Activated CD4-positive, CD25-positive, alpha-beta regulatory T cell treated with anti-CD3 and anti-CD28 coated beads, Interleukin-2, amount 50 U/mL, for 72 hours (primary cell): ENCODE measurements around the gene ZFYVE19.

Source experiments
- DNase-seq: peaks from one replicate; pipeline ENCODE4 v3.0.0; 2021

The ZFYVE19 gene

GRCh38 chr15:40776537-40777141 is 30.2 kb upstream of the ZFYVE19 start:
- DNase-seq = no peak

- peak; percentile 75 for DNase-seq
Measured at GRCh38 chr15:40782609-40783227, 24.2 kb upstream of the ZFYVE19 start.

- DNase-seq = no peak
Measured at GRCh38 chr15:40785164-40785563, 21.7 kb upstream of the ZFYVE19 start.

GRCh38 chr15:40785814-40786213 is 21.1 kb upstream of the ZFYVE19 start:
- no peak for DNase-seq

GRCh38 chr15:40787344-40787841 is 19.5 kb upstream of the ZFYVE19 start:
- DNase-seq = no peak

- DNase-seq = no peak
Measured at GRCh38 chr15:40787991-40788390, 18.9 kb upstream of the ZFYVE19 start.

GRCh38 chr15:40789119-40789518 is 17.8 kb upstream of the ZFYVE19 start:
- no peak for DNase-seq

GRCh38 chr15:40789999-40790398 is 16.9 kb upstream of the ZFYVE19 start:
- DNase-seq = no peak

- no peak for DNase-seq
Measured at GRCh38 chr15:40790718-40791117, 16.2 kb upstream of the ZFYVE19 start.

- DNase-seq = no peak
Measured at GRCh38 chr15:40792394-40792793, 14.5 kb upstream of the ZFYVE19 start.

- no peak for DNase-seq
Measured at GRCh38 chr15:40793216-40793989, 13.5 kb upstream of the ZFYVE19 start.

- no peak for DNase-seq
Measured at GRCh38 chr15:40796041-40796440, 10.8 kb upstream of the ZFYVE19 start.

- DNase-seq = no peak
Measured at GRCh38 chr15:40796512-40796911, 10.4 kb upstream of the ZFYVE19 start.

GRCh38 chr15:40799523-40799922 is 7.4 kb upstream of the ZFYVE19 start:
- no peak for DNase-seq

- no peak for DNase-seq
Measured at GRCh38 chr15:40803076-40803475, 3.8 kb upstream of the ZFYVE19 start.

- no peak for DNase-seq
Measured at GRCh38 chr15:40803688-40804087, 3.2 kb upstream of the ZFYVE19 start.

- DNase-seq = no peak
Measured at GRCh38 chr15:40806672-40807027, 239 bp upstream of the ZFYVE19 start.

- no peak for DNase-seq
Measured at GRCh38 chr15:40807888-40808461, 1.1 kb downstream of the ZFYVE19 start.

GRCh38 chr15:40808861-40809450 is 2.1 kb downstream of the ZFYVE19 start:
- no peak for DNase-seq

GRCh38 chr15:40812721-40813425 is 6.0 kb downstream of the ZFYVE19 start:
- DNase-seq = no peak

- DNase-seq = no peak
Measured at GRCh38 chr15:40815042-40815698, 8.3 kb downstream of the ZFYVE19 start.

- no peak for DNase-seq
Measured at GRCh38 chr15:40819048-40819447, 12.2 kb downstream of the ZFYVE19 start.
